Measurements from ENCODE around the gene FBH1. TPM values are rescaled to one million over a fixed set of nuclear protein-coding genes. Genes with fewer than 3 reads are reported as not detected.

Gene FBH1
- total and polyA plus RNA-seq, 9 of the 15 experiments (the other 6 are each of a cell fraction or from before 2014, with no cell fraction given): 13.4 to 108 (median 77.8) TPM

DNA sequence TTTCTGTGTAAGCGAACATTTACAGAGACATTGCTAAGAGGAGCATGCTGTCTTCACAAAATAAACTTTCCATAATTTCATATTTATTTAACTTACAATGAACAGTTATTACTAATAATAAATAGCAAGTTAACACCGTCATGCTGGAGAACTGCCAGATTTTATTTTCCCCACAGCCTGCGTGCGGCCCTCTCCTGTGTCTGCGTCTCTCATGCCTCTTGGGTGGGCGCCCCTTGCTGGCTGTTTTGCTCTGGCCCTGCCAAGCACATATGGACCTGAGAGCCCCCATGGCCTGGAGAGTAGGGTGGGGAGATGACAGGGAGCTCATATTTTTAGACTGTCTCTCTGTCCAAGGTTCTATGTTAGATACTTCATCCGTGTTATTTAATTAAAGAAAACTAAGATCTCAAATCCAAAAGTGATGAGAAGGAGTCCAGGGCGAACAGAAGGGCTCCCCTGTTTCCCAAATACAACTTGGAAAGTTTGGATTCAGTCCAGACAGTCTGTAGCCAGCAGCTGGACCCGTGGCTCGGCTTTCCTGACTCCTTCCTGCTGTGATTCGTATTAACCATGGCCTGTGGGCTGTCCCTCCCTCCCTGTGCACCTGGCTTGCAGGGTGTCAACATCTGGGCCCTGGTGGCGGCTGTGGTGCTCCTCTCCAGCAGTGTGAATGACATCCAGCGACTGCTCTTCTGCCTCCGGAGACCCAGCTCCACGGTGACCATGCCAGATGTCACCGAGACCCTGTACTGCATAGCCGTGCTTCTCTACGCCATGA lies 20.5 kb downstream of the FBH1 start:
- Histone ChIP-seq H3K4me1 (replicated peaks in 1 of 2; ENCODE audit: control insufficient read depth in 2 of 2, insufficient read depth in 2 of 2, low read length in 2 of 2) (peaks cover 0 to 3% of the 10 kb centered on the region in 2 experiments; a peak in 1 of 5 replicates), H3K27ac (ENCODE audit: extremely low read depth, low read depth, low read length) (no peak overlapping the region), H3K79me2 (ENCODE audit: control insufficient read depth, insufficient read depth, low read length) (peaks cover 16% of the 10 kb centered on the region; the same call in 2 of the 3 replicates), H3K36me3 (ENCODE audit: control insufficient read depth, insufficient read depth, low read length) (peaks cover 97% of the 10 kb centered on the region), H3K4me3 (no peak overlapping the region), H3K27me3 (ENCODE audit: control insufficient read depth in 2 of 2, insufficient read depth in 2 of 2, low read length in 2 of 2) (no peaks in the 10 kb centered on the region), H2AFZ (ENCODE audit: low read depth, low read length) (no peak overlapping the region), H3K9ac (ENCODE audit: insufficient read depth in 1 of 2, low read depth in 2 of 2, low read length in 2 of 2) (0 out of 4 replicates have a peak overlapping the region, but pooled peaks of 1 of the 2 experiments have one; percentile 32), H3K9me1 (ENCODE audit: control insufficient read depth, insufficient read depth, low read length) (no peaks in the 10 kb centered on the region), H3K9me3 (replicated peaks; ENCODE audit: control insufficient read depth, insufficient read depth, low read depth, low read length) (no peaks in the 10 kb centered on the region), H4K20me1 (replicated peaks; ENCODE audit: control insufficient read depth, insufficient read depth, low read length) (no peaks in the 10 kb centered on the region), H3K4me2 (ENCODE audit: insufficient read depth, low read length) (no peak overlapping the region)
- DNase-seq (ENCODE audit: extremely low read depth in 1 of 4, low spot score in 3 of 4) (no peak), ATAC-seq (no peak), FAIRE-seq (no peak)
- ChIA-PET POLR2A (no interaction called here), CTCF (ENCODE audit: low intra/inter-chr PET ratio) (no interaction called here)
- TF ChIP-seq, protein P1, sequence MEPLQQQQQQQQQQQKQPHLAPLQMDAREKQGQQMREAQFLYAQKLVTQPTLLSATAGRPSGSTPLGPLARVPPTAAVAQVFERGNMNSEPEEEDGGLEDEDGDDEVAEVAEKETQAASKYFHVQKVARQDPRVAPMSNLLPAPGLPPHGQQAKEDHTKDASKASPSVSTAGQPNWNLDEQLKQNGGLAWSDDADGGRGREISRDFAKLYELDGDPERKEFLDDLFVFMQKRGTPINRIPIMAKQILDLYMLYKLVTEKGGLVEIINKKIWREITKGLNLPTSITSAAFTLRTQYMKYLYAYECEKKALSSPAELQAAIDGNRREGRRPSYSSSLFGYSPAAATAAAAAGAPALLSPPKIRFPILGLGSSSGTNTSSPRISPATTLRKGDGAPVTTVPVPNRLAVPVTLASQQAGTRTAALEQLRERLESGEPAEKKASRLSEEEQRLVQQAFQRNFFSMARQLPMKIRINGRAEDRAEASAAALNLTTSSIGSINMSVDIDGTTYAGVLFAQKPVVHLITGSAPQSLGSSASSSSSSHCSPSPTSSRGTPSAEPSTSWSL (CRISPR knock-in tag; IDR thresholded peaks at IDR 0.05; ENCODE audit: borderline replicate concordance): no peak
- TF ChIP-seq, protein P2, sequence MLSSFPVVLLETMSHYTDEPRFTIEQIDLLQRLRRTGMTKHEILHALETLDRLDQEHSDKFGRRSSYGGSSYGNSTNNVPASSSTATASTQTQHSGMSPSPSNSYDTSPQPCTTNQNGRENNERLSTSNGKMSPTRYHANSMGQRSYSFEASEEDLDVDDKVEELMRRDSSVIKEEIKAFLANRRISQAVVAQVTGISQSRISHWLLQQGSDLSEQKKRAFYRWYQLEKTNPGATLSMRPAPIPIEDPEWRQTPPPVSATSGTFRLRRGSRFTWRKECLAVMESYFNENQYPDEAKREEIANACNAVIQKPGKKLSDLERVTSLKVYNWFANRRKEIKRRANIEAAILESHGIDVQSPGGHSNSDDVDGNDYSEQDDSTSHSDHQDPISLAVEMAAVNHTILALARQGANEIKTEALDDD (IDR thresholded peaks at IDR 0.05): no peak
- TF ChIP-seq, protein P3, sequence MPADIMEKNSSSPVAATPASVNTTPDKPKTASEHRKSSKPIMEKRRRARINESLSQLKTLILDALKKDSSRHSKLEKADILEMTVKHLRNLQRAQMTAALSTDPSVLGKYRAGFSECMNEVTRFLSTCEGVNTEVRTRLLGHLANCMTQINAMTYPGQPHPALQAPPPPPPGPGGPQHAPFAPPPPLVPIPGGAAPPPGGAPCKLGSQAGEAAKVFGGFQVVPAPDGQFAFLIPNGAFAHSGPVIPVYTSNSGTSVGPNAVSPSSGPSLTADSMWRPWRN (IDR thresholded peaks at IDR 0.05; ENCODE audit: low read depth): no peak
- TF ChIP-seq, protein P4, sequence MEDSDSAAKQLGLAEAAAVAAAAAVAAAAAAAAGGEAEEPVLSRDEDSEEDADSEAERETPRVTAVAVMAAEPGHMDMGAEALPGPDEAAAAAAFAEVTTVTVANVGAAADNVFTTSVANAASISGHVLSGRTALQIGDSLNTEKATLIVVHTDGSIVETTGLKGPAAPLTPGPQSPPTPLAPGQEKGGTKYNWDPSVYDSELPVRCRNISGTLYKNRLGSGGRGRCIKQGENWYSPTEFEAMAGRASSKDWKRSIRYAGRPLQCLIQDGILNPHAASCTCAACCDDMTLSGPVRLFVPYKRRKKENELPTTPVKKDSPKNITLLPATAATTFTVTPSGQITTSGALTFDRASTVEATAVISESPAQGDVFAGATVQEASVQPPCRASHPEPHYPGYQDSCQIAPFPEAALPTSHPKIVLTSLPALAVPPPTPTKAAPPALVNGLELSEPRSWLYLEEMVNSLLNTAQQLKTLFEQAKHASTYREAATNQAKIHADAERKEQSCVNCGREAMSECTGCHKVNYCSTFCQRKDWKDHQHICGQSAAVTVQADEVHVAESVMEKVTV (CRISPR knock-in tag; IDR thresholded peaks at IDR 0.05): no peak
- TF ChIP-seq ZEB2 (IDR thresholded peaks at IDR 0.05): no peak
- TF ChIP-seq GABPB2 (CRISPR knock-in tag; conservative IDR thresholded peaks at IDR 0.05): no peak
- intact Hi-C loops (cut with micrococcal nuclease): no loop called here
- in situ Hi-C loops (cut with MboI): no loop called here
- no TSS peak for BruUV-seq (replicated peaks)
- WGBS (ENCODE audit: insufficient coverage, low coverage, missing lambda C conversion rate): 89% methylated on average over 17 of the region's 18 CpGs

Data from K562 (cell line).